Measurements from ENCODE around the gene ALK. TPM values are rescaled to one million over a fixed set of nuclear protein-coding genes. Genes with fewer than 3 reads are reported as not detected.

ALK gene
- total RNA-seq, 1 donor from 2014 or later, result 0.10 TPM

DNA sequence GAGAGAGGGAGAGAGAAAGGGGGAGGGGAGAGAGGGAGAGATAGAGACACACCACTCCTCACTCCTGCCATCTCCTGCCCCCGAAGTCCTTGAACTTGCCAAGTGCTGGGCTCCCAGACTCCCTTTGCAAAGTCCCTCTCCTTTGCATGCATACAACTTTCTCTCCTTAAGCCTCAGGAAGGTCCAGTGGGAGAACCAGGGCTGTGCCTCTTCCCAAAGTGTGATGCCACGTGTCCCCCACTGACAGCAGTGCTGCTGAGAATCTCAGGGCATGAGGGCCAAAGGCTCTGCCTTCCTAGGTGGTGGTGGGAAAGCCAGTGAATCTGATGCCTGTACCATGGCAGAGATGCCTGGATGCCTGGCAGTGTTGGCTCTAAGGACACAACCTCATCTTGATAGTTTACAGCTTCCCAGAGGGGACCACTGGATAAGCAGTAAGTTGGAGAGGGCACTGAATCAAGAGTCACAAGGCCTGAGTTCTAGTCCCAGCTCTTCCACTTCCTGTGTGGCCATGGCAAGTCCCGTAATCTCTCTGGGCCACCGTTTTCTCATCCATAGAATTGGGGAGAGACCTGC, 702.7 kb downstream of the ALK start:
- no peak for DNase-seq

DNA sequence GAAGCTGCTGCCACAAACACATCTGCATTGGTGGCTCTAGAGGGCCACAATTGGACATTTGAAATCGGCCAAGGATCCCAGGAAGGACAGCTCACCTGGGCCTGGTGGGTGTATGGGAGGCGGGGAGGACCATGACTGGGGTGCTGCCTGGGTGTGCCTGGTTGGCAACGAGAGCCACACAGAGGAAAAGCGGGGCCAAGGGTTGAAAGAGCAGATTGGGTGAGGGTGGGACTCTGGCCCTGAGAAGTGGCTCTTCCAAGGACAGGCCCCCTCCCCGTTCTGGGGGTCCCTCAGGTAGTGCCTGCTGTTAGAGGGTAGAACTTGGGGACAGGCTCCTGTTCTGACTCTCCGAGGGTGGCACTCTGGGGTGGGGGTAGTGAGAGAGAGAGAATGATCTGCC, 703.3 kb downstream of the ALK start:
- no peak for DNase-seq

DNA sequence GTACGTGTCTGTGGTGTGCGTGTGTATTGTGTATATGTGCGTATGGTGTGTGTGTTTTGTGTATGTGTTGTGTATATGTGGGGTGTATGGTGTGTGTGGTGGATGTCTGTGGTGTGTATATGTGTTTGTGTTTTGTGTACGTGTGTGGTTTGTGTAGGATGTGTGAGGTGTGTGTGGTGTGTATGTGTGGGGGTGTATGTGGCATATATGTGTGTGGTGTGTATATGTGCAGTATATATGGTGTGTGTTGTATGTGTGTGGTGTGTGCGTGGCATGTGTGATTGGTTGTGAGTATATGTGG, 704.8 kb downstream of the ALK start:
- no peak for DNase-seq

DNA sequence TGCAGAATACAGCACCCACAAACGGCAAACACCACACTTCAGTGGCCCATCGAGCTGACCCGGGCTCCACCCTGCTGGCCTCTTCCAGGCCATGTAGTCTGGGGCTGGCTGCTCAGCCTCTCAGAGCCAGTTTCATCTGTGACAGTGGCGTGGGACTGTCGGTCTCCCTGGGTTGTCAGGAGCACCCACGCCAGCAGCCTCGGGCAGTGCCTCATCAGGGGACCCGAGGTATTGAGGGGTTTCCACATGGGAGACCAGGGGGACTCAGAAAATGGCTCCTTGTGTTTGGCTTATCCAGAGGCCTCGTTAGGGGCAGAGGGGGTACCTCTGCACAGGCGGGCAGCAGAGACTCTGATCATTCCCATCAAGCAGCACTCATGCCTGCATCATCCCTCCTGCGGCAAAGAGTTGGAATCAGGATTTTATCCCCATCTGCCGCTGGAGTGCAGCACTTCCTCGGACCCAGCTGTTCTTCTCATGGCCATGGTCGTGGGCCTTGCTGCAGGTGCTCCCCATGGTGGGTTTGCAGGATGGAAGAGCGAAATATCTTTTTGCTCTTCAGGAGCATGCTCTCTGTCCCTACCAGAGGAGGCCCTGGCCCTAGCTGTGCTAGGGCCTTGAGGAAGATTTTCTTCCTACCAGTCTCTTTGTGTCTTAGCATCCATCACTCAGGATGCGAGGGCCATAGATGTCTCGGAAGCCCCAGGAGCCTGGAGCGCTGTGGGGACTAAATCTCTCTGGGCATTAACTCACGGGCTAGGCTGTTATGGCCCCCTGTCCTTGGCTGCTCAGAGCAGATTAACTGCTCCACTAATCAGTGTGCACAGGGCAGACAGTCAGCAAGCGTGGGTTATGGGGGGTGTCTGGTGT, 705.4 kb downstream of the ALK start:
- no peak for DNase-seq

DNA sequence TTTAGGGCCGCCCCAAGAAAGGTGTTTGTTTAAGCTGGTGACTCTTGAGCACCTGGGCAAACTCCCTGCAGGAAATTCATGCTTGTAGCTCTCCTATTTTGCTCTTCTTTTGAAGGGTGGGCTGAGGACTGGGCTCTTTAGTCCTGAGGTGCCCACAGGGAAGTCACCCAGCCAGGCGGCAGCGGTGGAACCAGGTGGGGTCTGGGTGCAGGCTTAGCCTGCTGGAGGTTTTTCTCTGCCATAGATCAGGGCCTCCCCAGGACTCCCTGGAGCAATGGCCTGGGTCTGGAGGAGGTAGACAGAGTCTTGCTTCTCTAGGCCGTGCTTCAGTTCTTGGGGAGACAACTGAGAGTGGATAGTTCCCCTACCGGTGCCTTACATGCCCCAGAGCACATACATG, 706.3 kb downstream of the ALK start:
- DNase-seq, result no peak

DNA sequence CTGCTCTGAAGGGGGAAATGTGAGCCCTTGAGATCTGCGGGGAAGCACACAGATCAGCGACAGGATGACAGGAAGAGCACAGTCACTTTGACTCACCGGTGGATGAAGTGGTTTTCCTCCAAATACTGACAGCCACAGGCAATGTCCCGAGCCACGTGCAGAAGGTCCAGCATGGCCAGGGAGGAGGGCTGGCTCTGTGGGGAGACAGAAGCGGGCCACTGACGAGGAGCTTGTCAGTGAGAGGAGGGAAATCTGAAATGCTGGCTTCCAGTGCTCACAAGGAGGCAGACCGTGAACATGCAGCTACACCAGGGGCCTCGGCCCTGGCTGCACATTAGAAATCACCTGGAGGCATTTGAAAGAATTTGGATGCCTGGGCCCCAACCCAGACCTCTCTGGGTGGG, 707.5 kb downstream of the ALK start:
- DNase-seq, result no peak

DNA sequence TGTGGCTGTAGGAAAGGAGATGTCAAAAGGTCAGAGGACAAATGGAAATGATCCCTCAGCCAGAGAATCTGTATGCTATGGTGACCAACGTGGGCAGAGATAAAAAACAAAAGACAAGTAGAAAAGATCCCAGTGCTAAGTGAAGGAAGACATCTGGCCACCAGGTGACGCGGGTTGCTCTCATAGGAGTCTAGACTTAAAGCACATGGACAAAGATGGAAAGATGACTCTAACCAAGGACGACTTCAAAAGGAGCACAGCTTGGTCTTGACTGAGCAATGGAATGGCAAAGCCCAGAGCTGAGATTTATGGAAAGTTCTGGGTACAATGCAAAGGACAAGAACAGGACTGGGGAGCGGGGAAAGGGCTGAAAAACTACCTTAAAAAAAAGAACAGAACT, 709.4 kb downstream of the ALK start:
- no peak for DNase-seq

DNA sequence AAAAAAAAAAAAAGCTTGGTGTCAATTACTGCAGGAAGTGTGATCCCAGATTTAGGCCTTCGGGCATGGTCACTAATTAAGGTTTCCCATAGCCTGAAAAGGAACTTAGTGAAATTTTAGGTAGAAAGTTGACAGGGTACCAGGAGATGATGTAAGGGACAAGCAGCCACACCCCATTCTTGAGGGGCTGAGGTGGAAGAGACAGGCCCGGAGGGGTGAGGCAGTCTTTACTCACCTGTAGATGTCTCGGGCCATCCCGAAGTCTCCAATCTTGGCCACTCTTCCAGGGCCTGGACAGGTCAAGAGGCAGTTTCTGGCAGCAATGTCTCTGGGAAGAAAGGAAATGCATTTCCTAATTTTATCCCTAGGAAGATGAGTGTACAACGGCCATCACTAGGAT, 711.8 kb downstream of the ALK start:
- no peak for DNase-seq

DNA sequence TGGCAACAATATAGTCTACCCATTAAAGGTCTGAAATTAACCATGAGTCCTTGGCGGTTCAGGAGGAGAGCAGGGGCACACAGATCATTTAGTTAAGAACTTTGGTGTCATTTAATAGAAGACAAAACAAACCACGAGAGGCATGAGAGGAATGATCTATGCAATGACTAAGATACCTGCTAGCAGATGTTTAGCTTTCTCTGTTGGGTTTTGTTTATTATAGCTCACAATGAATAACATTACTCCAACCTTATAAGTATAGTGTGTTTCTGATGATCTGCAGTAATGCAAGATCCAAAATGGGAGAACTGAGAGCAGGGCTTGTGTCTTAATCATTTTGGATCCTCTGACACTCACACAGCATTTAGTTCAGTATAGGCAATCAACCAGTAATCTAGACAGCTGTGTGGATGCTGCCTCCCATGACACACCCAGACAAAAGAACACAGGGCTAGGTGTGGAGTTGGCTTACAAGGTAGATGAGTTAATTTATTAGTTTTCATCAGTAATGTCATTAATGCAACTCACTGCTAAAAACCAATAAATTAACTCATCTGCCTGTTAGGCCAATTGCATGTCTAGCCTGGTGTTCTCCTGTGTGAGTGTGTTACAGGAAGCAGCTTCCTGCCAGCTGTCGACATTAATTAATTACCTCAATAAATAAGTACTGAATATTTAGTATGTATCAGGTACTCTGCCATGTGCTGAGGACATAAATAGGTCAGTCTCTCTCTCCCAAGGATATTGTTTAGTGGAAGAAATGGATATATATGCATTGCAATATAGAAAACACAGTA, 713.8 kb downstream of the ALK start:
- no peak for DNase-seq

DNA sequence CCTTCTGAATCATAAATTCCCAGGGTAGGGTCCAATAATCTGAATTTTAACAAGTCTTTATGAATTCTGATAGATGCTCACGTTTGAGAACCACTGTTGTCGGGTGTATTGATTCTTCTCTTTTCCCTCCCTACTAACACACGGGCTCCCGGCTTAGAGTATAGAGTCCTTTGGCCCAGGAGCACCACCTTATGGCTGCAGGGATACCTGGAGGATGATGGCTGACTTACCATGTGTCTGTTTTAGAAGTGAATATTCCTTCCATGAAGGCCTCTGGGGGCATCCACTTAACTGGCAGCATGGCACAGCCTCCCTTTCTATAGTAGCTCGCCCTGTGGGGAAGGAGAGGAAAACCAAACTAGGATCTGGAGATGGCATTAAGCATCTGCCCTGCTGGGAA, 714.4 kb downstream of the ALK start:
- DNase-seq, result no peak

DNA sequence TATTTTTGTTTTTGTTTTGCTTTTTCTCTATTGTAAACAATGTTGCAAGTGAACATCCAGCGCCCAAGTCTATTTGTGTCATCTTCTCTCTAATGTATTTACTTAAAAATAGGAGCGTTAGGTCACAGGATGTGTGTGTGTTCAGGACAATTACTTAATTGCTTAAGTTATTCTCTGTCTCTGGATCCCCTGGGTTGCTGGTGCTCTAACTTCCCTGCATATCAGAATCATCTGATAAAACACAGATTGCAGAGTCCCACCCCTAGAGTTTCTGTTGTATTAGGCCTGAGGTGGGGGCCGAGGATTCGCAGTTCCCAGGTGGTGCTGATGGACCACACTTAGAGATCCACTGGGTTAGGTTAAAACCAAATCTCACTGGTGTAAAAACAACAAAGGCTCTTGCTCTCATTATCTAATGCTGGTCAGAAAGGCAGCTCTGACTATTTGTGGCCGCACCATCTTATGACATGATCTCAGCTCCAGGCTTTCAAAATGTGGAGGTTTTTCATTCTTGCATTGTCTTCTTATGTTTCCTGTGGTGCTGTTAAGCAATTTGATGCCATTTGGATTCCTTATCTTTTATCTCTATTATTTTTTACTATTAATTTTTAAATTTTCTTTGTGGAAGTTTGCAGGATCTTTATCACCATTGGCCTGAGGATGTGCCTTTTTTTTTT, 718.4 kb downstream of the ALK start:
- no peak for DNase-seq

DNA sequence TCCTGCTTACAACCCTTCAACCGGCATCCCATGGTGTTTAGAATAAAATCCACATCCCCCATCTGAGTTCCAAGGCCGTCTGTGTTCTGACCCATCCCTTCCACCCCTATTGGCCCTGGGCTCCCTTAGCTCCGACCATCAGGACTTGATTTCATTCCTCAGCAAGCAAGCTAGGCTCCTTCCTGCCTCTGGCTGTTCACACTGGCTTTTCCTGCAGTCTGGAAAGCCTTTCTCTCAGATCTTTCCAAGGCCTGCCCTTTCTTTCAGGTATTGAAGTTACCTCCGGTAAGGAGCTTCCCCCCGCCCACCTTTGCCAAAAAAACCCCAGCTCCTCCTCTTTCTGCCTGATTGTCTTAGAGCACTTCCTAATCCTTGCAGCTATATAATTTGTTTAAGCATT, 719.4 kb downstream of the ALK start:
- no peak for DNase-seq

DNA sequence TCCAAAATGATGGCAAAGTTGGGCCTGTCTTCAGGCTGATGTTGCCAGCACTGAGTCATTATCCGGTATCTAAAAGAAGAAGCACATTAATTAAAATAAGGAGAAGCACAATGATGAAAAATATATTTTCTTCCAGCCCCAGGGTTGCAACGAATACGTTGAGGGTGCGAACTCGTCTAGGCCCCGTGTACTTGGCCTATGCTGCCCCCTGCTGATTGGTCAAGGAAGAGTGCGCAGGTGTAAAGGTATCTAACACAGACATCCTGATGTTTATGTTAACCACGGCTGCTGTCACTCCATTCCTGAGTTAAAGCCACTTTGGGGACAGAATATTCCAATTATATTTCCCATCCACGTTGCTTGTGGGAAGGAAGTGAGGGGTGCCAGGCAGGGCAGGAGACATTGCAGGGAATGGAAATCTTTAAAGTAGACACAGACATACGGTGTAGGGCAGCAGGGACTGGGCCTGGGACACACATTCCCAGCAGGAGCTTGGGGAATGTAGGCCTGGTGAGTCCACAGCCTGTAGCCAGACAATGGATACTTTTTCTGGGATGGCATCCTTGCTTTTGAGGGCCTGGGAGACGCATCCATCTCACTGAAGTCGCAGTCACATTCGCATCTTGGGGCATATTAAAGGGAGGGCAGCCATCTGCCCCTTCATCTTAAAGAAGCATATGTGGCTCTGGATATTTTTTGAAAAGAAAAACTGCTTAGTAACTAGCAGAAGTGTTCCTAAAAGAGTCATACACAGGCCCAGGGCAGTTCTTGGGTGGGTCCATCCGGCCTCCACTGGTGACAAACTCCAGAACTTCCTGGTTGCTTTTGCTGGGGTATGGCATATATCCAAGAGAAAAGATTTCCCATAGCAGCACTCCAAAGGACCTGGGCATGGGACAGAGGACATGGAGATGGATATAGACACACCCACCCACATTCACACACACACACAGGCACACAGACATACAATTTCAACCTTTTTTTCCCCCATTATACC, 724.3 kb downstream of the ALK start:
- DNase-seq, result no peak

DNA sequence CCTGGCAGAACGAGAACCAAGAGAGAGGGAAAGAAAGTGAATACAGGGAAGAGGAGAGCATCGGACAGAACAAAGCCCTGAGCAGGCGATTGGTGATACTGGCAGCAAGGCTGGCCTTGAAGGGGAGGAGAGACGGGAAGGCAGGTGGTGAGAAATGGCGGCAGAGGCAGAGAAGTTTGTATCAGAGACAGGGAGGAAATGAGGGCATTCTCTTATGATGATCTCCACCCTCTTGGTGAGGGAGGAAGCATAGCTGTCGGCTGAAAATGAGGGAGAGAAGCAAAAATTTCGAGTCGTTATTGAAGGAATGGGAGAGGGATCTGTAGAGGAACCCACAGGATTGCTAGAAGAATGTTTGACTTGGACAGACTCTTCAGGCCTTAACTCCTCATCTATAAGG, 725.6 kb downstream of the ALK start:
- no peak for DNase-seq

DNA sequence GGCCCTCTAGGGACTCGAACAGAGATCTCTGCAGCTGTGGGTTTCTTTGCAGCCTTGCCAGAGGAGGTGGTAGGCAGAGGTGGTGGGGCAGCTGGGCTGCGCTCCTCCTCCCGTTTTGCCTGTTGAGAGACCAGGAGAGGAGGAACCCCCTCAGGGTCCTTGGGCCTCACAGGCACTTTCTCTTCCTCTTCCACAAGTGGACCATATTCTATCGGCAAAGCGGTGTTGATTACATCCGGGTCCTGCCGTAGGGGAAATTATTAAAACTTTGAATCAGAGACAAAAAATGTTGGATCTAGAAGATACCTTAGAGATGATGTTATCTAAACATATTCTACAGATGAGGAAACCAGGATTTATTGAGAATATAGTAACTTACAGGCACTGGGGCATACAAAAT, 727.7 kb downstream of the ALK start:
- DNase-seq, result no peak

DNA sequence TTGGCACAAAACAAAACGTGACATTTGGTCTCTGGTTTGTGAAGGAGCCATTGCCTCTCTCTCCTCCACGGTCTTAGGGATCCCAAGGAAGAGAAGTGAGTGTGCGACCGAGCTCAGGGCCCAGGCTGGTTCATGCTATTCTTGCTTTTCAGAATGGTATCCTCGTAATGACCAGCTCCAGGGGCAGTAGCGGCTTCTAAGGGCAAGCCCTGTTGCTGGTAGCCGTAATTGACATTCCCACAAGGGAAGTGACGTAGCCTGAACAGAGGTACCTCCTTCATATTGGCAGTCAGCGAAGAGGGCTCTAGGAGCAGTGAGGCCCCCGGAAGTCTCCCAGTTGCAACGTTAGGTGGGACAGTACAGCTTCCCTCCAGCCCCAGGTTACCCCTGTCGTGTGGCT, 728.3 kb downstream of the ALK start:
- DNase-seq, result no peak

DNA sequence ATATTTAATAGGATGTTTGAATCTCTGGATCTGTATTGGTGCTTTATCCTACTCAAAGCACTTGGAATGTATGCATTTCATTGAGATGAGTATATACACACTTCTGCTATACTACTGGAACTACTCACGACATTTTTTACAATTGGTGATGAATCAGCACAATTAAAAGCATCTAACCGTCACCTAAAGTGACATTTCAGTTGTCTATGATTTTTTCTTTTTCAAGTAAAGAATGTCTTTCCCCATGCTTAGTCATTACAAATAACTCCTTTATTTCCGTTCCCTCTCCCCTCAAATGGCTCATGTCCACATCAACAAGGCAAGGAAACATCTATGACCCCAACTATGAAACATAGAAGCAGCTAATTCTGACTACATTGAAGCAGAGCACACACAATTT, 728.9 kb downstream of the ALK start:
- DNase-seq, result no peak

DNA sequence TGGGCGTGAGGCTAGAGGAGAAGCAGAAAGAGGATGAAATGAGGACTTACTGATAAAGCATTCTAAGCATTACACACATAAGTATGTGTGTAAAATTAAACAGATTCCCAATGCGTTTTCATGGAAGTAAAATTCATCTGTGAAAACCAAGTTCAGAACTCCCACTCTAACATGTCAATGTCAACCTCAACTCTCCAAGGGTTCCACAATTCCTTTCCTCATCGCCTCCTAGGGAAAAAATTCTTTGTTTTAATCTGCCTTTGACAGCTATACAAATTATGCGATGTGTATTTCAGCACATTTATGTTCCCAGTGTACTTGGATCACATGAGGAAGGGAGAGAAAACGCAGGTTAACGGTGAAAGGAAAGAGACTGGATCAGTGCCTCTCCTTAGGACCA, 729.6 kb downstream of the ALK start:
- no peak for DNase-seq

DNA sequence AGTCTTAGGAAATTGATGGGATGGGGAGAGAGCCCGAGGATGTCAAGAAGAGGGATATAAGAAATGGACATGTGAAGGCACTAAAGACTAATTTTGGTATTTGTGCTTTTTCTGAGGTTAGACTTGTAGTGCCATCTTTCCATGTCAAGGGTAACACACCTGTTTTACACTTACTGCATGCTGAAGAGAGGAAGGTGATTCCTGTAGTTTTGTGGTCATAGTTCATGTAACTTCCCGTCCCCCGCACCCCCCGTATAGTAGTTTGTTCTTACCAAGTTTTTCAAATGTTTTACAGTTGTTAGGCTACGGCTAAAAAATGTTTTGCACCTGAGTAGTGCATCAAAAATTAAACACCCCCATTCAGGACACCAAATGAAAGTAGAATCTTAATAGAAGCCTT, 732.3 kb downstream of the ALK start:
- no peak for DNase-seq

DNA sequence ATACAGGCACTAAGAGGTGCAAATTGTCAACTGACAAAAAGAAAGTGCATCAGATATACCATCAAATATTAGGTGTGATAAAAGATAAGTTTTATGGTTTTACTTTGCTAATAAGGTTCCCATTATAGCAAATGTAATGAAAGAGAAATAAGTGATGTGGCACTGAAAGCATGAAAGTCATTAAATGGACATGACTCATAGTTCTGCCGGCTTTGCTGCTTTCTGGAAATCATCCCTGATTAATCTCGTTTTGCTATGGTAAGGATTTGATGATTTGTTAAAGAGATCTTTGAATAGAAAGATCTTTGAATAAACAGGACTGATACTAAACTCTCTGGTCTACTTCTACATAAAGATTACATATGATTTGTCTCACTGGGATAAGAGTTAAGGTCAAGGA, 733.5 kb downstream of the ALK start:
- DNase-seq, result no peak

DNA sequence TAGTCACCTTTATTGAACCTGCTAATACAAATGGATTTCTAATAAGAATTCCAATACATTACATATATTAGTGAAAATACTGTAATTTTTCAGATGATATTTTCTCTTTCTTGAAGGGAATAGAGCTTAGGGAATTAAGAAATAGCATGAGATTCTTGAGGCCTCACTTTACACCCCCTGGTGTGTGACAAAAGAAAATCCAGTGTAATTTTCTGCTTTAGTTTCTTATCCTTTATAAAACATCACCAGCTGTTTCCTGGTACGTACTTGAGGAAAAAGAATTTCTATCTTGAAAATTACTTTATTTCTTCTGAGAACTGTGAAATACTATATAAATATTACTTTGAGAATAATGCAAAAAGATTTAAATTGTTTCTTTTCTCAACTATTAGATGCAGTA, 734.6 kb downstream of the ALK start:
- DNase-seq, result no peak

DNA sequence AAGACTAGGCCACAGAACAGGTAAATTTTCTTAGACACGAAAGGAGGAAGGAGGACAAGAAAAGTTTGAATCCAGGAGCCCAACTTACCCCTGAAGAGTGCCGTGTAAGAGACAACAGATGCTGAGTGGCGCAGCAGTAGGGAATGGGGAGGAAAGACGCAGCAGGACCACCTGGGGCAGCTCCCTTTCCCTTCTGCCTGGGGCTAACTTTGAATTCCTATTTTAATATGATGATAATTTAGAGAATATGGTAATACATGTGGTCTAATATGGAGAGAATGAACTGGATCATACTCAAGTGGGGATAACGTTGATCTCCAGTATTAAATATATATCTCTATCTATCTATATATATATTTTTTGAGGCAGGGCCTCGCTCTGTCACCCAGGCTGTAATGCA, 736.9 kb downstream of the ALK start:
- DNase-seq, result no peak
